GM13976 (cell line): ENCODE measurements around the gene DDX56.
A peak's percentile ranks its signal among the peaks of the same experiment; 100 is the strongest.

ENCODE experiments used
- DNase-seq: peaks from one replicate; pipeline ENCODE4 v3.0.0; 2012; ENCODE audit warnings: low spot score
- in situ Hi-C: fragments of 300-500 bp; cut with MboI; formaldehyde crosslinking; loops from one replicate; pipeline ENCODE4 v1.12.0; 2022; ENCODE audit warnings: low sequenced_read_pairs, mixed read lengths, inconsistent platforms; ENCODE audit not compliant: unreplicated experiment
- TF ChIP-seq, protein P1 (sequence below): IDR thresholded peaks from 2 replicates; pipeline ENCODE4 v1.5.1; 2012; ENCODE audit warnings: borderline replicate concordance, mild to moderate bottlenecking; ENCODE audit not compliant: insufficient read depth; ENCODE audit errors: extremely low read depth, missing control alignments, control extremely low read depth

DDX56 gene

DNA sequence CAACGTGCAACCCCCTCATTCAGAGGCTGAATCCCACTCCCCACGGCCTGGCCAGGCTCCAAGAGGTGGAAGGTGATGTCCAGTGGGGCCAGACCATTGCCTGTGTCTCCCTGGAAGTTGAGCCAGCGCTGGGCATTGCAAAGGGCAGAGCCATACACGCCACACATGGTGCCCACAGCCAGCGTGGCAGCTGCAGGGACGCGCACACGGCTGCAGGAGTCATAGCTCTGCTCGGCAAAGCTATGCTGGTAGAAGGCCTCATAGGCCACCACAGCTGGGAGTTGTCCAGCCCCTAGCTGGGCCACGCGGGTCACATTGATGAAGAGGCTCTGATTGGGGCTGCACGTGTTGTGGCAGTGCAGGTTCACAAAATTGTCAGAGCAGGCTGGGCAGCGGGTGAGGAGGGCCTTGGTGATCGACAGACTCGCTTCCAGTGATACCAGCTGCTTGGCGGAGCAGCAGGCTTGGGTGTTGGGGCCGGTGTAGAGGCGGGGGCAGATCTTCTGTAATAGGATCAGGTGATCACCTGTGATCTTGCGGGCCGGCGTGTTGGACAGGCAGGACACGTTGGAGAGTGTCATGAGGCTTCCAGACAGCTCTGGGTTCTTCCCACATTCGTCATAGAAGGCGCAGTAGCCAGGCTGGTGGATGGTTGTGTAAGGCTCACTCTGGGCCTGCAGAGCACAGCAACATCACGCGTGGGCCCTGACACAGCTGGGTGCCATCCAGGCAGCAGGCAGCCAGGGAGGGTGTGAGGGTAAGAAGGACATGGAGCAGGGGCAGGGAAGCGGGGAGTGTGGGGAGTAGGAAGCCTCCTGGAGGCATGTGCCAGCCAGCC, 33.8 kb downstream of the DDX56 start:
- in situ Hi-C loops = no loop called here
- peak; percentile 21 for DNase-seq
- TF ChIP-seq, protein P1, sequence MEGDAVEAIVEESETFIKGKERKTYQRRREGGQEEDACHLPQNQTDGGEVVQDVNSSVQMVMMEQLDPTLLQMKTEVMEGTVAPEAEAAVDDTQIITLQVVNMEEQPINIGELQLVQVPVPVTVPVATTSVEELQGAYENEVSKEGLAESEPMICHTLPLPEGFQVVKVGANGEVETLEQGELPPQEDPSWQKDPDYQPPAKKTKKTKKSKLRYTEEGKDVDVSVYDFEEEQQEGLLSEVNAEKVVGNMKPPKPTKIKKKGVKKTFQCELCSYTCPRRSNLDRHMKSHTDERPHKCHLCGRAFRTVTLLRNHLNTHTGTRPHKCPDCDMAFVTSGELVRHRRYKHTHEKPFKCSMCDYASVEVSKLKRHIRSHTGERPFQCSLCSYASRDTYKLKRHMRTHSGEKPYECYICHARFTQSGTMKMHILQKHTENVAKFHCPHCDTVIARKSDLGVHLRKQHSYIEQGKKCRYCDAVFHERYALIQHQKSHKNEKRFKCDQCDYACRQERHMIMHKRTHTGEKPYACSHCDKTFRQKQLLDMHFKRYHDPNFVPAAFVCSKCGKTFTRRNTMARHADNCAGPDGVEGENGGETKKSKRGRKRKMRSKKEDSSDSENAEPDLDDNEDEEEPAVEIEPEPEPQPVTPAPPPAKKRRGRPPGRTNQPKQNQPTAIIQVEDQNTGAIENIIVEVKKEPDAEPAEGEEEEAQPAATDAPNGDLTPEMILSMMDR = no peak

GRCh38 chr7:44538798-44539668, 34.7 kb downstream of the DDX56 start:
- in situ Hi-C loops = no loop called here
- peak; percentile 23 for DNase-seq
- TF ChIP-seq, protein P1 = no peak

GRCh38 chr7:44538093-44538797, 35.5 kb downstream of the DDX56 start:
- in situ Hi-C loops = no loop called here

GRCh38 chr7:44537442-44537841, 36.3 kb downstream of the DDX56 start:
- peak; percentile 13 for DNase-seq
- TF ChIP-seq, protein P1 = no peak
- in situ Hi-C loops = no loop called here

More at GRCh38 chr7:44538093-44538797, 35.5 kb downstream of the DDX56 start:
- TF ChIP-seq, protein P1 = no peak
- DNase-seq = peak; percentile 20

- no peak for DNase-seq
- in situ Hi-C loops = no loop called here
- TF ChIP-seq, protein P1 = no peak
Measured at GRCh38 chr7:44536090-44536489, 37.6 kb downstream of the DDX56 start.

DNA sequence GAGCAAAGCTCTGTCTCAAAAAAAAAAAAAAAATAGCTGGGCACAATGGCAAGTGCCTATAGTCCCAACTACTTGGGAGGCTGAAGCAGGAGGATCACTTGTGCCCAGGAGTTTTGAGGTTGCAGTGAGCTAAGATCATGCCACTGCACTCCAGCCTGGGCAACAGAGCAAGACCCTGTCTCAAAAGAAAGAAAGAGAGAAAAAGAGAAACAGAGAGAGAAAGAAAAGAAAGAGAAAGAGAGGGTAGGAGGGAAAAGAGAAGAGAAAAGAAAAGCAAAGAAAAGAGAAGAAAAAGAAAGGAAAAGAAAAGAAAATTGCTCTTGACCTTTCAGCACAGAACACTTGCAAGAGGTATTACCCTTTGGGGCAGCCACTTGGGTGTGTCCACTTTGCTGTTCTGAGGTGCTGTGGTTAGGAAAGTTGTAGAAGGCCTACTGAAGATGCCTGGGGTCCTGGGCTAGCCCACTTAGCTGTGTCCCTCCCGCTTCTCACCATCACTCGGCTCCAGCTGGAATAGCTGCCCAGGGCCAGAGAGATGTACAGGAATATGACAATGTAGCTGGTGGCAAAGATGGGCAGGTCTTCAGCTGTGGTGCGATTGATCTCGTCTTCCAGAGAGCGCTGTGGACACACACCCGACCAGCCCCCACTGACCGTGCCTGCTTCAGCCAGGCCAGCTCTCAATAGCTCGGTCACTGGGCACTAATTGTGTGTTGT, 38.2 kb downstream of the DDX56 start:
- DNase-seq = peak; percentile 18
- in situ Hi-C loops = no loop called here
- TF ChIP-seq, protein P1 = no peak
